Prostate gland (tissue), 2 donors: ENCODE measurements around the gene TMEM62.

Source experiments
- CTCF ChIP-seq, 4 experiments: fragments of 200-600 bp in 2 of 4; fragments of 450-650 bp in 2 of 4; sonication (generic) in 2 of 4; IDR thresholded peaks; 1 replicate in 3 of 4; 2 replicates in 1 of 4; pipeline ENCODE4 v1.5.1; 2016 to 2019; ENCODE audit warnings: antibody characterized with exemption in 4 of 4, mild to moderate bottlenecking in 2 of 4, moderate library complexity in 2 of 4
- POLR2A ChIP-seq: fragments of 450-650 bp; IDR thresholded peaks from one replicate; pipeline ENCODE4 v1.6.1; 2016; ENCODE audit warnings: antibody characterized with exemption, mild to moderate bottlenecking

- TF ChIP-seq POLR2A, result no peak
- TF ChIP-seq CTCF (IDR thresholded peaks at IDR 0.05), result no peak
These were observed 93.3 kb downstream of the TMEM62 start for GRCh38 chr15:43226436-43227305.
